AG04450 (cell line): ENCODE results near the gene FARP1. TPM values are rescaled to one million over a fixed set of nuclear protein-coding genes. Genes with fewer than 3 reads are reported as not detected.

Experiments used
- CTCF ChIA-PET: fragments of 300-600, 350-600 bp; formaldehyde crosslinking; extraction: SDS; loops from one replicate; lab custom pipeline; 2022; ENCODE audit warnings: antibody characterized with exemption, inconsistent platforms; lab: Charles Lee
- POLR2A ChIA-PET: fragments of 350-600 bp; formaldehyde crosslinking; extraction: SDS; loops from one replicate; lab custom pipeline; 2021; ENCODE audit warnings: antibody characterized with exemption, inconsistent platforms; lab: Yijun Ruan, JAX
- DNase-seq: peaks from one replicate; pipeline ENCODE4 v3.0.0-alpha.2; 2011; ENCODE audit warnings: low read depth, low spot score
- H3K27ac ChIP-seq: one replicate; pipeline ENCODE4 v1.5.1; 2012; ENCODE audit warnings: low read depth, low read length, control low read depth
- H3K27me3 ChIP-seq: one replicate; pipeline ENCODE4 v1.6.0; 2012; ENCODE audit warnings: low read length; ENCODE audit not compliant: control insufficient read depth, insufficient read depth
- H3K4me3 ChIP-seq: 2 replicates; pipeline ENCODE4 v1.5.1; 2011; ENCODE audit warnings: mild to moderate bottlenecking, low read depth, low read length, control low read depth
- H3K9me3 ChIP-seq: 2 replicates; pipeline ENCODE4 v1.5.1; 2012; ENCODE audit warnings: low read length; ENCODE audit not compliant: control insufficient read depth, insufficient read depth
- polyA plus RNA-seq: library from polyadenylated mRNA; depleted of rRNA; stranded (reverse); fragments of >200 nt; gene quantifications from 2 replicates; pipeline ENCODE4 v1.2.3, GENCODE V29; 2011
- TF ChIP-seq, protein P1 (sequence below): IDR thresholded peaks from 2 replicates; pipeline ENCODE4 v1.5.1; 2011; ENCODE audit warnings: low read depth, low read length, control low read depth, inconsistent platforms

The FARP1 gene
- polyA plus RNA-seq, 1 experiment = 76.4 TPM

- TF ChIP-seq, protein P1, sequence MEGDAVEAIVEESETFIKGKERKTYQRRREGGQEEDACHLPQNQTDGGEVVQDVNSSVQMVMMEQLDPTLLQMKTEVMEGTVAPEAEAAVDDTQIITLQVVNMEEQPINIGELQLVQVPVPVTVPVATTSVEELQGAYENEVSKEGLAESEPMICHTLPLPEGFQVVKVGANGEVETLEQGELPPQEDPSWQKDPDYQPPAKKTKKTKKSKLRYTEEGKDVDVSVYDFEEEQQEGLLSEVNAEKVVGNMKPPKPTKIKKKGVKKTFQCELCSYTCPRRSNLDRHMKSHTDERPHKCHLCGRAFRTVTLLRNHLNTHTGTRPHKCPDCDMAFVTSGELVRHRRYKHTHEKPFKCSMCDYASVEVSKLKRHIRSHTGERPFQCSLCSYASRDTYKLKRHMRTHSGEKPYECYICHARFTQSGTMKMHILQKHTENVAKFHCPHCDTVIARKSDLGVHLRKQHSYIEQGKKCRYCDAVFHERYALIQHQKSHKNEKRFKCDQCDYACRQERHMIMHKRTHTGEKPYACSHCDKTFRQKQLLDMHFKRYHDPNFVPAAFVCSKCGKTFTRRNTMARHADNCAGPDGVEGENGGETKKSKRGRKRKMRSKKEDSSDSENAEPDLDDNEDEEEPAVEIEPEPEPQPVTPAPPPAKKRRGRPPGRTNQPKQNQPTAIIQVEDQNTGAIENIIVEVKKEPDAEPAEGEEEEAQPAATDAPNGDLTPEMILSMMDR = no peak
- no peaks in the 10 kb centered on the region for H3K27me3 ChIP-seq
- H3K4me3 ChIP-seq = no peak overlapping the region
- DNase-seq = no peak
- POLR2A ChIA-PET = no interaction called here
- no peak overlapping the region for H3K27ac ChIP-seq
- CTCF ChIA-PET = no interaction called here
- H3K9me3 ChIP-seq = no peaks in the 10 kb centered on the region
Measured at GRCh38 chr13:98105929-98106336, 37.0 kb upstream of the FARP1 start.

DNA sequence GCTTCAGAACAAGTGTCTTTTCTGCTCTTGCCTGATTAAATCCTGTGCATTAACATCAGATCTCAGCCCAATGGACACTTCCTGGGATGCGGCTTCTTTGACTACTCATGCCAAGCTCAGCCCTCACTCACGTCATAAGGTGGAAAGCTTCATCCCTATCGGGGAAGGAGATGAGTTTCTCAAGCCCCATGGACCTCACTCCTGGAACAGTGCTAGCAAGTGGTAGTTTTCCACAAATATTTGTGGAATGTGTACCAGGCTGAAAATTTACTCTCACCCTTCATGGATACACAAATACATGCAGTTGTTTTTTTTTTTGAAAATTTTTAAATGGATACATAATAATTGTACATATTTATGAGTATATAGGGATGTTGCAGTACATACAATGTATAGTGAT is 34.6 kb upstream of the FARP1 start:
- no peaks in the 10 kb centered on the region for H3K9me3 ChIP-seq
- ChIA-PET CTCF (no interaction called here), POLR2A (interaction anchor here (0.7 kb wide), 1 partner anchor 474 kb away, joined by 4 read pairs; no protein-coding TSS in a partner anchor)
- DNase-seq = no peak
- no peak overlapping the region for H3K27ac ChIP-seq
- TF ChIP-seq, protein P1 = no peak
- no peaks in the 10 kb centered on the region for H3K27me3 ChIP-seq
- no peak overlapping the region for H3K4me3 ChIP-seq

- TF ChIP-seq, protein P1 = no peak
- ChIA-PET POLR2A (interaction anchor here (0.6 kb wide), 1 partner anchor 95 kb away, joined by 3 read pairs; no protein-coding TSS in a partner anchor), CTCF (no interaction called here)
- no peak overlapping the region for H3K4me3 ChIP-seq
- no peak overlapping the region for H3K27ac ChIP-seq
- H3K9me3 ChIP-seq = no peaks in the 10 kb centered on the region
- no peaks in the 10 kb centered on the region for H3K27me3 ChIP-seq
- no peak for DNase-seq
Measured at GRCh38 chr13:98109226-98109853, 33.6 kb upstream of the FARP1 start.

GRCh38 chr13:98110749-98111148 is 32.1 kb upstream of the FARP1 start:
- Histone ChIP-seq H3K27ac (no peak overlapping the region), H3K9me3 (no peaks in the 10 kb centered on the region), H3K4me3 (no peak overlapping the region), H3K27me3 (no peaks in the 10 kb centered on the region)
- CTCF ChIA-PET = no interaction called here
- no peak for DNase-seq
- POLR2A ChIA-PET = no interaction called here
- TF ChIP-seq, protein P1 = no peak

DNA sequence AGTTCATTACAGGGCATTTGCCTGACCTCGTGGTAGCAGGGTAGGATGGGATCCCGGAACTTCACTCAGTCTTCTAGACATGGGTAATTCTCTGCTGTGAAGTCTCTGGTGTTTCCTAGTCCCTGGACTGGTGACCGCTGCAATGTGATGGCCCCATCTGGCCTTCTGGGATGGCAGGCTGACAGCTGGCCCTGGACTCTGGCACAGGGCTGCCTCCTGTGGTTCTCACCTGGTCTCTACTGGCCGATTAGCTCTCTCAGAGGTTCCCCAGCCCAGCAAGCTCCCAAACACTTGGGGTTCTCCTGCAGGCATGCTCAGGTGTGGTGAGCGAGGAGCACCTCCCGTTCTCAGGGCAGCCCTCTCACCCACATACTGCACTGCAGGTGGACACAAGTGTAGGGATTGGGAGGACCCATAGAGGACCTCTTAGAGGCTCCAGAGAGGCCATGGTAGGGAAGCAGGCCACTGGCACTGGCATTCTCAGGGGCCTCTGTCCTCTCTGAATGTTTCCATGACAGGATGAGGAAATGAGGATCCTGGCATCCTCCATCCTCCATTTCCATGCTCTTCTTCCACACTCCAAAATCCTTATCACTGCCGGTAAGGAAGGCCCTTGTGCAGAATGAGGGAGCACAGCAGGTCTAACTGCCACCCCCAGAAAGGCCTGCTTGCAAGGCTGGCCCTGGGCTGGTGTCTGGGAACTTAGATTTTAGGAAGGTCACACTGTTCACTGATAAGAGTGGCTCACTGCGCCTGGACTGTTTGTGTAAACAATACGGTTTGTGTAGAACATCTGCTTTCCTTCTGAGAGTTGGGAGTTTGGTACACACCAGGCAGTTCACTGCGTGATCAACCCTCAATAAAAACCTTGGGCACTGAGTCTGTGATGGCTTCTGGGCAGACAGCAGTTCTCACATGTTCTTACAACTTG is 31.5 kb upstream of the FARP1 start:
- POLR2A ChIA-PET = no interaction called here
- TF ChIP-seq, protein P1 = no peak
- CTCF ChIA-PET = no interaction called here
- H3K4me3 ChIP-seq = no peak overlapping the region
- no peak for DNase-seq
- no peaks in the 10 kb centered on the region for H3K9me3 ChIP-seq
- H3K27ac ChIP-seq = no peak overlapping the region
- no peaks in the 10 kb centered on the region for H3K27me3 ChIP-seq
